Measurements from ENCODE around the gene ADIPOR2.

Gene ADIPOR2

DNA sequence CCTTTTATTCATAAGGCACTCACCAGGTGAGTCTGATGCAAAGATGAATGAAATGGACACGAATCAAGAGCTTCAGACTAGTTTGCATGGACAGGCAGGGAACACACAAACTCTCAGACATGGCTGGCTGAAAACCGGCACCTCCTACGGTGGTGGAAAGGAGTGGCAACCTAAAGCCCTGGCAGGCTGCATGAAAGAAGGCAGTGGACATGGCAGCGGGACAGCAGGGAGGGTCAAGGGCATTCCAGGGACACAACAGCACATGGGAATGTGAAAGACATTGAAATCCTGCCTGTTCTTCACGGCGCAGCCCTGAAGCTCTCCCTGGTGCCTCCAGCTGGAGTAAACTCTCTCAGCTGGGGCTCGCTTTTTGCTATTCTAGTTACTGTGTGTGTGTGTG lies 112.9 kb downstream of the ADIPOR2 start:
- no peak overlapping the region for H3K4me3 ChIP-seq (ENCODE audit: low read depth, low read length)
- TF ChIP-seq, protein P1, sequence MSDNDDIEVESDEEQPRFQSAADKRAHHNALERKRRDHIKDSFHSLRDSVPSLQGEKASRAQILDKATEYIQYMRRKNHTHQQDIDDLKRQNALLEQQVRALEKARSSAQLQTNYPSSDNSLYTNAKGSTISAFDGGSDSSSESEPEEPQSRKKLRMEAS (IDR thresholded peaks at IDR 0.05; ENCODE audit: low read depth, low read length) = no peak
- no peak for TF ChIP-seq POLR2A (IDR thresholded peaks at IDR 0.05; ENCODE audit: extremely low read depth, insufficient read length)
- no peak for TF ChIP-seq CTCF (IDR thresholded peaks at IDR 0.05; ENCODE audit: low read depth, low read length)
- DNase-seq (ENCODE audit: low read depth) = no peak

DNA sequence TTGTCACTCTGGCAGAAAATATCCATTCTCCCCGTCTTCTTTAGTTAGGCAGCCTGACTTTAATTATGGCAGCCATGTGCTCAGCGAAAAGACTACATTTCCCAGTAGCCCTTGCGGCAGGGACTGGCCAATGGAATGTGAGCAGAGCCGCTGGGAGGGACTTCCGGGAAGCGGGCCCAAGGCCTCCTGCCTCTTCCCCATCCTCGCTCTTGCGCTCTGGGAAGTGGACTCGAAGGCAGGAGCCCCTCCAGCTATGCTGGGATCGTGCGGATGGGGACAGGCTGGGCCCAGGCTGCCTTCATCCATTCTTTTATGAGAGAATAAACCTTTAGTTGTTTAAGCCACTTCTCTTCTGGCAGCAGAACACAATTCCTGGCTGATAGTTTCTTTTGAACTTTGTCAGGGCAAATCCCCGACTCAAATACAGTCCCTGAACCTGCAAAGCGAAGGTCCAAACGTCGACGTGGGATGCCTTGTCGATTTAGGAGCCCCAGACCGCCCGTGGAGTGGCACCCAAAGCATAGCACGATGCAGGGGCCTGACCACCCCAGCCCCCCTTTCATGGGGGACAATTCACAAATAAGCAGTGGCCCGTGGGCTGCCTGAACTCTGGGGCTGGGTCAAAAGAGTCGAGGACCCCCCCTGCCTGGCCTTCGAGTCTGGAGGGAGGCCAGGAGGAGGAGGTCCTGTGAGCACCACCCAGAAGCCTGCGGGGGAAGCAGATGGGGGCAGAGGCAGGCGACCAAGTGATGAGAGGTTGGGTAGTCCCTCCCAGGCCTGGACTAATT lies 113.9 kb downstream of the ADIPOR2 start:
- TF ChIP-seq MYC (IDR thresholded peaks at IDR 0.05; ENCODE audit: low read depth, low read length) (peak; percentile 72), CTCF (IDR thresholded peaks at IDR 0.05; ENCODE audit: low read depth, low read length) (no peak), POLR2A (IDR thresholded peaks at IDR 0.05; ENCODE audit: extremely low read depth, insufficient read length) (no peak)
- TF ChIP-seq, protein P1 (IDR thresholded peaks at IDR 0.05; ENCODE audit: low read depth, low read length) = peak; percentile 87
- no peak overlapping the region for H3K4me3 ChIP-seq (ENCODE audit: low read depth, low read length)
- peak; percentile 86 for DNase-seq (ENCODE audit: low read depth)

GRCh38 chr12:1805441-1806081 lies 114.7 kb downstream of the ADIPOR2 start:
- no peak for DNase-seq (ENCODE audit: low read depth)
- no peak overlapping the region for H3K4me3 ChIP-seq (ENCODE audit: low read depth, low read length)
- TF ChIP-seq CTCF (IDR thresholded peaks at IDR 0.05; ENCODE audit: low read depth, low read length) = no peak
- TF ChIP-seq POLR2A (IDR thresholded peaks at IDR 0.05; ENCODE audit: extremely low read depth, insufficient read length) = no peak
- TF ChIP-seq, protein P1 (IDR thresholded peaks at IDR 0.05; ENCODE audit: low read depth, low read length) = no peak
- TF ChIP-seq MYC (IDR thresholded peaks at IDR 0.05; ENCODE audit: low read depth, low read length) = no peak

DNA sequence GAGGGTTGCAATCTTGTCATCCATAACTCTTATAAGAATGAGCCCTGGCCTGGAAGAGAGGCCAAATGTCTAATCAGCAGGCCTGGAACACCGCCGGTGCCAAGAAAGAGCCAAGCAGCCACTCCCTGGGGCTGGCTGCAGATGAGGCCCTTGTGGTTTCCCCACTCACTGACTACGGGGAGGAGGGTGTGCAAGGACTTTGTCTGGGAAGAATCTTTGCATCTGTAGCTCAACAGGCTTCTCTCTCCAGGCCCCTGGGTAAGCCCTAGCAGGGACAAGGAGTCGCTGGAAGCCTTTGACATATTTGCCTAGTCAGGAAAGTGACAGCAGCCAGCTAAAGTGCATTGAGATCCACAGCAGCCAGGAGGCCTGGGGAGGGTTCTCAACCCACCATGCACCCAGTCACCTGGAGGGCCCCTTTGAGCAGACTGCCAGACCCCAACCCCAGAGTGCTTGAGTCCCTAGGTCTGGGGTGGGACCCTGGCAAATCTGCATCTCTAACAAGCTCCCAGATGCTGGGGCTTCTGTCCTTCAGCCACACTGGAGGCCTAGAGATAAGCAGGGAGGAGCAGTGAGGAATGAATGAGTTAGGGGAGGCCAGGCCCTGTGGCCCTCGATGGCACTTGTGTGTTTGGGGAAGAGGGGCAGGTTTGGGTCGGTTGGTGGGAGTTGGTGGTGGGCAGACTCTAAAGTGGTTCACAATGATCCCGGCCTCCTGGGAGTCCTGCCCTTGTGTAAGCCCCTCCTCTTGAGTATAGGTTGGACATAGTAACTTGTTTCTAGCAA lies 115.6 kb downstream of the ADIPOR2 start:
- DNase-seq (ENCODE audit: low read depth) = peak; percentile 76
- peak overlapping the region; percentile 5 for H3K4me3 ChIP-seq (ENCODE audit: low read depth, low read length)

More for the DNA sequence above, 115.6 kb downstream of the ADIPOR2 start:
- TF ChIP-seq, protein P1 (IDR thresholded peaks at IDR 0.05; ENCODE audit: low read depth, low read length) = no peak
- no peak for TF ChIP-seq POLR2A (IDR thresholded peaks at IDR 0.05; ENCODE audit: extremely low read depth, insufficient read length)
- no peak for TF ChIP-seq CTCF (IDR thresholded peaks at IDR 0.05; ENCODE audit: low read depth, low read length)
- no peak for TF ChIP-seq MYC (IDR thresholded peaks at IDR 0.05; ENCODE audit: low read depth, low read length)
